22Rv1 (cell line): ENCODE results near the gene TBC1D2B.

Source experiments
- H3K27ac ChIP-seq: fragments of 450-650 bp; 2 replicates; pipeline ENCODE4 v1.5.1; 2017
- CTCF ChIP-seq: fragments of 450-650 bp; IDR thresholded peaks from 2 replicates; pipeline ENCODE4 v1.5.1; 2017; ENCODE audit warnings: mild to moderate bottlenecking
- ZFX ChIP-seq: fragments of 450-650 bp; IDR thresholded peaks from 2 replicates; pipeline ENCODE4 v1.6.1; 2017; ENCODE audit warnings: antibody characterized with exemption, borderline replicate concordance

TBC1D2B gene

GRCh38 chr15:78023865-78024518 lies 53.5 kb downstream of the TBC1D2B start:
- no peak overlapping the region for H3K27ac ChIP-seq
- TF ChIP-seq ZFX, result no peak
- no peak for TF ChIP-seq CTCF

GRCh38 chr15:78023081-78023665 lies 54.3 kb downstream of the TBC1D2B start:
- TF ChIP-seq CTCF (no peak), ZFX (no peak)
- H3K27ac ChIP-seq, result no peak overlapping the region

GRCh38 chr15:78021761-78022160 lies 55.8 kb downstream of the TBC1D2B start:
- TF ChIP-seq CTCF, result no peak
- no peak for TF ChIP-seq ZFX

GRCh38 chr15:78020007-78020406 lies 57.5 kb downstream of the TBC1D2B start:
- no peak overlapping the region for H3K27ac ChIP-seq
- TF ChIP-seq ZFX, result no peak

More at GRCh38 chr15:78021761-78022160, 55.8 kb downstream of the TBC1D2B start:
- no peak overlapping the region for H3K27ac ChIP-seq

- TF ChIP-seq CTCF (no peak), ZFX (no peak)
- no peak overlapping the region for H3K27ac ChIP-seq
Observed at GRCh38 chr15:78018946-78019644, 58.4 kb downstream of the TBC1D2B start.

- H3K27ac ChIP-seq, result no peak overlapping the region
- TF ChIP-seq ZFX, result no peak
- TF ChIP-seq CTCF, result no peak
Observed at GRCh38 chr15:78018445-78018844, 59.1 kb downstream of the TBC1D2B start.

GRCh38 chr15:78016860-78017259 lies 60.7 kb downstream of the TBC1D2B start:
- TF ChIP-seq ZFX, result no peak
- no peak for TF ChIP-seq CTCF

More at GRCh38 chr15:78016860-78017259, 60.7 kb downstream of the TBC1D2B start:
- H3K27ac ChIP-seq, result no peak overlapping the region
